OCI-LY3 (cell line): ENCODE measurements around the gene AMN.

Experiments used
- H2AFZ ChIP-seq: fragments of 200-600, 300-600 bp; shearing (Covaris generic); 2 replicates; pipeline ENCODE4 v1.6.0; 2014; ENCODE audit warnings: antibody characterized with exemption, low read depth, low read length
- H3K27ac ChIP-seq: fragments of 200-600, 300-600 bp; sonication (generic); 2 replicates; pipeline ENCODE4 v1.5.1; 2014; ENCODE audit warnings: mild to moderate bottlenecking, low read length, moderate library complexity, mixed read lengths
- H3K27me3 ChIP-seq: fragments of 200-600, 300-600 bp; sonication (generic); 2 replicates; pipeline ENCODE4 v1.6.1; 2014; ENCODE audit warnings: low read depth, low read length, mixed read lengths
- H3K36me3 ChIP-seq: fragments of 200-600, 300-600 bp; sonication (generic); replicated peaks from 2 replicates; pipeline ENCODE3; 2014; ENCODE audit warnings: low read depth, low read length, mixed read lengths
- H3K4me1 ChIP-seq: fragments of 300-600, 200-600 bp; sonication (generic); 2 replicates; pipeline ENCODE4 v1.6.1; 2014; ENCODE audit warnings: low read length, mixed read lengths
- H3K4me2 ChIP-seq: fragments of 200-600, 300-600 bp; sonication (generic); 2 replicates; pipeline ENCODE4 v1.6.1; 2014; ENCODE audit warnings: low read length, mixed read lengths
- H3K4me3 ChIP-seq: fragments of 300-600, 200-600 bp; sonication (generic); 2 replicates; pipeline ENCODE4 v1.5.1; 2014; ENCODE audit warnings: antibody characterized with exemption, mild to moderate bottlenecking, low read length, moderate library complexity
- H3K79me2 ChIP-seq: fragments of 300-600, 200-600 bp; shearing (Covaris generic); 2 replicates; pipeline ENCODE4 v1.6.1; 2014; ENCODE audit warnings: mild to moderate bottlenecking, low read length, mixed read lengths
- H3K9ac ChIP-seq: fragments of 300-600, 200-600 bp; shearing (Covaris generic); 2 replicates; pipeline ENCODE4 v1.6.0; 2014; ENCODE audit warnings: mild to moderate bottlenecking, low read length, moderate library complexity
- H3K9me3 ChIP-seq: fragments of 200-600, 300-600 bp; shearing (Covaris generic); 2 replicates; pipeline ENCODE4 v1.6.1; 2014; ENCODE audit warnings: low read length, mixed read lengths; ENCODE audit not compliant: insufficient read depth
- H4K20me1 ChIP-seq: fragments of 200-600, 300-600 bp; sonication (generic); 2 replicates; pipeline ENCODE4 v1.6.1; 2016; ENCODE audit warnings: low read length, mixed read lengths; ENCODE audit not compliant: insufficient read depth
- CTCF ChIP-seq: fragments of 200-600, 300-600 bp; sonication (generic); IDR thresholded peaks from 2 replicates; pipeline ENCODE4 v1.5.1; 2014; ENCODE audit warnings: antibody characterized with exemption, low read length, low read depth
- EZH2phosphoT487 ChIP-seq: fragments of 200-600 bp; shearing (Covaris generic); IDR thresholded peaks from 2 replicates; pipeline ENCODE4 v1.6.1; 2018; ENCODE audit warnings: antibody characterized with exemption, mixed run types, low read depth

Gene AMN

GRCh38 chr14:102910442-102910841, 12.0 kb upstream of the AMN start:
- no peaks in the 10 kb centered on the region for H3K27me3 ChIP-seq
- H2AFZ ChIP-seq, result no peak overlapping the region
- no peaks in the 10 kb centered on the region for H3K9me3 ChIP-seq
- no peak overlapping the region for H3K27ac ChIP-seq
- H3K36me3 ChIP-seq, result peaks cover 56% of the 10 kb centered on the region
- TF ChIP-seq CTCF, result no peak
- no peak for TF ChIP-seq EZH2phosphoT487
- H4K20me1 ChIP-seq, result peaks cover 25% of the 10 kb centered on the region; the same call in 1 of the 2 replicates
- no peak overlapping the region for H3K4me3 ChIP-seq
- H3K4me2 ChIP-seq, result no peak overlapping the region
- peaks cover 21% of the 10 kb centered on the region for H3K79me2 ChIP-seq
- H3K4me1 ChIP-seq, result peaks cover 9% of the 10 kb centered on the region
- no peak overlapping the region for H3K9ac ChIP-seq

- no peak overlapping the region for H3K4me2 ChIP-seq
- no peaks in the 10 kb centered on the region for H3K27me3 ChIP-seq
- H2AFZ ChIP-seq, result no peak overlapping the region
- H3K27ac ChIP-seq, result no peak overlapping the region
- no peak overlapping the region for H3K9ac ChIP-seq
- peaks cover 45% of the 10 kb centered on the region for H3K36me3 ChIP-seq
- TF ChIP-seq CTCF (no peak), EZH2phosphoT487 (no peak)
- peaks cover 25% of the 10 kb centered on the region; the same call in 1 of the 2 replicates for H4K20me1 ChIP-seq
- H3K4me1 ChIP-seq, result peaks cover 20% of the 10 kb centered on the region
- H3K79me2 ChIP-seq, result peaks cover 17% of the 10 kb centered on the region
- H3K4me3 ChIP-seq, result no peak overlapping the region
- H3K9me3 ChIP-seq, result no peaks in the 10 kb centered on the region
These were observed 10.9 kb upstream of the AMN start for GRCh38 chr14:102911541-102911951.

GRCh38 chr14:102911991-102912761, 10.3 kb upstream of the AMN start:
- H3K4me1 ChIP-seq, result peaks cover 26% of the 10 kb centered on the region
- peaks cover 12% of the 10 kb centered on the region; the same call in 1 of the 2 replicates for H3K79me2 ChIP-seq
- H4K20me1 ChIP-seq, result peaks cover 22% of the 10 kb centered on the region; the same call in 1 of the 2 replicates
- H3K27ac ChIP-seq, result no peak overlapping the region
- H3K9ac ChIP-seq, result no peak overlapping the region
- no peaks in the 10 kb centered on the region for H3K27me3 ChIP-seq
- no peak overlapping the region for H2AFZ ChIP-seq
- TF ChIP-seq EZH2phosphoT487, result no peak
- TF ChIP-seq CTCF, result no peak
- H3K9me3 ChIP-seq, result no peaks in the 10 kb centered on the region
- no peak overlapping the region for H3K4me2 ChIP-seq
- peaks cover 38% of the 10 kb centered on the region for H3K36me3 ChIP-seq
- H3K4me3 ChIP-seq, result no peak overlapping the region

- no peak overlapping the region for H3K4me3 ChIP-seq
- H3K9ac ChIP-seq, result no peak overlapping the region
- H3K27me3 ChIP-seq, result no peaks in the 10 kb centered on the region
- H4K20me1 ChIP-seq, result peaks cover 11% of the 10 kb centered on the region; the same call in 1 of the 2 replicates
- TF ChIP-seq CTCF (no peak), EZH2phosphoT487 (no peak)
- peak overlapping the region; percentile 18; the same call in 1 of the 2 replicates for H3K27ac ChIP-seq
- H3K4me1 ChIP-seq, result peaks cover 33% of the 10 kb centered on the region
- peaks cover 25% of the 10 kb centered on the region for H3K36me3 ChIP-seq
- no peak overlapping the region for H3K4me2 ChIP-seq
- H2AFZ ChIP-seq, result no peak overlapping the region
- no peaks in the 10 kb centered on the region for H3K9me3 ChIP-seq
- no peaks in the 10 kb centered on the region for H3K79me2 ChIP-seq
These were observed 8.9 kb upstream of the AMN start for GRCh38 chr14:102913341-102914211.
